Uterus (tissue), 2 donors: ENCODE results near the gene SPATA7.

Experiments used
- POLR2A ChIP-seq, 2 donors: fragments of 450-650 bp; IDR thresholded peaks; one replicate each; pipeline ENCODE4 v1.6.1; 2016; ENCODE audit warnings: antibody characterized with exemption in 2 of 2, mild to moderate bottlenecking in 1 of 2, moderate library complexity in 1 of 2
- TF ChIP-seq, protein P1 (sequence below), 4 experiments: fragments of 200-600 bp in 2 of 4; fragments of 450-650 bp in 2 of 4; sonication (generic) in 2 of 4; IDR thresholded peaks; one replicate each; pipeline ENCODE4 v1.5.1; 2016 to 2019; ENCODE audit warnings: antibody characterized with exemption in 4 of 4, mild to moderate bottlenecking in 2 of 4, moderate library complexity in 1 of 4

- TF ChIP-seq, protein P1, sequence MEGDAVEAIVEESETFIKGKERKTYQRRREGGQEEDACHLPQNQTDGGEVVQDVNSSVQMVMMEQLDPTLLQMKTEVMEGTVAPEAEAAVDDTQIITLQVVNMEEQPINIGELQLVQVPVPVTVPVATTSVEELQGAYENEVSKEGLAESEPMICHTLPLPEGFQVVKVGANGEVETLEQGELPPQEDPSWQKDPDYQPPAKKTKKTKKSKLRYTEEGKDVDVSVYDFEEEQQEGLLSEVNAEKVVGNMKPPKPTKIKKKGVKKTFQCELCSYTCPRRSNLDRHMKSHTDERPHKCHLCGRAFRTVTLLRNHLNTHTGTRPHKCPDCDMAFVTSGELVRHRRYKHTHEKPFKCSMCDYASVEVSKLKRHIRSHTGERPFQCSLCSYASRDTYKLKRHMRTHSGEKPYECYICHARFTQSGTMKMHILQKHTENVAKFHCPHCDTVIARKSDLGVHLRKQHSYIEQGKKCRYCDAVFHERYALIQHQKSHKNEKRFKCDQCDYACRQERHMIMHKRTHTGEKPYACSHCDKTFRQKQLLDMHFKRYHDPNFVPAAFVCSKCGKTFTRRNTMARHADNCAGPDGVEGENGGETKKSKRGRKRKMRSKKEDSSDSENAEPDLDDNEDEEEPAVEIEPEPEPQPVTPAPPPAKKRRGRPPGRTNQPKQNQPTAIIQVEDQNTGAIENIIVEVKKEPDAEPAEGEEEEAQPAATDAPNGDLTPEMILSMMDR (IDR thresholded peaks at IDR 0.05), result no peak
- no peak for TF ChIP-seq POLR2A (IDR thresholded peaks at IDR 0.05)
Measured at GRCh38 chr14:88422919-88423650, 37.6 kb downstream of the SPATA7 start.
